Frontal cortex (tissue), 4 donors: Measurements from ENCODE around the gene AP3D1. TPM values are rescaled to one million over a fixed set of nuclear protein-coding genes. Genes with fewer than 3 reads are reported as not detected.

ENCODE experiments used
- DNase-seq, 2 donors: peaks; one replicate each; pipeline ENCODE4 v3.0.0; 2012; ENCODE audit warnings: low spot score in 2 of 2
- FAIRE-seq: peaks from 2 replicates; lab custom pipeline; 2012; peaks lifted over from hg19 to GRCh38; lab: Jason Lieb, UNC
- total RNA-seq: library from RNA; depleted of rRNA; stranded (reverse); fragments of >200 nt; gene quantifications from one replicate; pipeline ENCODE4 v1.2.3, GENCODE V29; 2014
- donor health status: control.
- donor health status: control.
- donor health status: control.

Gene AP3D1
- total RNA-seq, 1 donor from 2014 or later, result 58.3 TPM

DNA sequence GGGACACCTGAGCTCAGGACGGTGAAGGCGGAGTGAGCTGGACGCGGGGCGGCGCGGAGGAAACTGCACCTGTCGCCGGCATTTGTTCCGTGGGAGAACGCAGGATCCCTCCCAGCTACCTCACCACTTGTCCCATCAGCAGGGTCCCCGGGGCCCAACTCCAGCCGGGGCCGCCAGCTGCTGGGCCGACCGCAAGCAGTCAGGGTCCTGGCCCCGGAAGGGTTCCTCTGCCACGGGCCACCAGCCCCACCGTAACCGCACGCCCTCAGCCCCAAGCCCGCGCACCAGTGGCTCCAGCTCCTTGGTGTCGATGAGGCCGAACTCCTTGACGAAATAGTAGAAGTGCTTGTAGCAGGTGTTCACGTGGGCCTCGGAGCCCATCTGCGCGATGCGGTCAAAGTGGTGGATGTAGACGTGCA lies 74.8 kb downstream of the AP3D1 start:
- DNase-seq, result no peak
- FAIRE-seq, result no peak

DNA sequence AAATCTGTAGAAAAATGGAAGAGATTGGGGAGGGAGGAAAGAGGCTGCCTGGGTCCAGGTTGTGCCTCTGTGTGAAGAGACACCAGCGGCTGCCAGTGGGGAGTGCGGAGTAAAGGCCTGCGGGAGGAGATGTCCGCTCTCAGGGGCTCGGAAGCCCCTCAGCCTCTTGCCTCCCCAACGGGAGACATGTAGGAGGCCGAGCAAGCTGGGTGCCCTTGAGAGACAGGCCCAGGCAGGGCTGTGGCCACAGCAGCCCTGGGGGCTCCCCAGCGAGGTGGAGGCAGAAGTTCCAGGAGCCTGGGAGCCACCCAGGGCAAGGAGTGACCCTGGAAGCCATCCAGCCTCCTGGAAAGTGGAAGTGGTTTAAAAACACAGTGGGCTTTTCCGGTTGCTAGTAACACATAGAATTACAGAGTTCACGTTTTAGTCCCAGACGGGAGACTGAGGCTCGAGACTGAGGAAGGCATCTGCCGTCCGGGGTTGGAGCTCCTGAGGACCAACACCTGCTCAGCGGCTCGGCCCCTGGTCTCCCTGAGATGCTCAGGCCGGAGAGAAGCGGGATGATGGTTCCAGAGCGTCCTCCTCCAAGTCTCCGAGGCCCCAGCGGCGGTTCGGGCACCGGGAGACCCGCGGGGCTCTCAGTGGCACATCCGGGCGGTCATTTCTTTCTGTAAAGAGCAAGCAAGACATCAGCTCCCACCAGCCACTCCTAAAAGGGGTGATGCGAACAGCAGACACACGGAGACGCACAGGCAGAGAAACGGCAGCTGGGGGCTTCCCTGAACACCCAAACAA lies 78.4 kb downstream of the AP3D1 start:
- FAIRE-seq (no peak), DNase-seq (no peak)

DNA sequence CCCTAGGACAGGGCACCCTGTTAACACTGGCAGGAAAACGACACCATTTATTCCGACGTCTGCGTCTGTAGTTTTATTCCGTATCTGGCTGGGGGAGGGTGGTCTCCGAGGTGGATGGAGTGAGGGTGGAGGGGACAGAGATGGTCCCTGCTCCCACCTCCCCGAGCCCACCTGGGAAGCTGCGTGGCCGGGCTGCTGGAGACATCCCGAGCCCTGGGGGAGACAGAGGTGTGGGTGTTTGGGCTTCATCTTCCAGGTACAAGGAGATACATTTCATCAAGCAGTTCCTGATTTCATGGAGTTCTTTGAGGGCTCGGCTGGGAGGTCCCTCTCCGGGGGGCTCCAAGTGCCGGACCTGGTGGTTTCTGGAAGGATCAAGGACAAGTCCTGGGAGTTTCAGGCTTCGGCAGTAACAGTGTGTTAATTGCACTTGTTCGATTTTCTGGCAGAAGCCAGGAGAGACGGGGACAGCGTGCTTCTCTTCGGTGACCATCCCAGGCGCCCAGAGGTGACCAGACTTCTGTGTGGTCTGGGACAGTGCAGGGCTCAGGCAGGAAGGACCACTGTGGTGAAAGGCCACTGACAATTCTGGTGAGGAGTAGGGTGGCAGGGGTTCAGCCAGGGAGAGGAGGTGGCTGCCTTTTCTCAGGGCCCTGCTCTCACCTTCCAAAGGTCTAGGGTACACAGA lies 80.2 kb downstream of the AP3D1 start:
- DNase-seq (no peak), FAIRE-seq (no peak)

DNA sequence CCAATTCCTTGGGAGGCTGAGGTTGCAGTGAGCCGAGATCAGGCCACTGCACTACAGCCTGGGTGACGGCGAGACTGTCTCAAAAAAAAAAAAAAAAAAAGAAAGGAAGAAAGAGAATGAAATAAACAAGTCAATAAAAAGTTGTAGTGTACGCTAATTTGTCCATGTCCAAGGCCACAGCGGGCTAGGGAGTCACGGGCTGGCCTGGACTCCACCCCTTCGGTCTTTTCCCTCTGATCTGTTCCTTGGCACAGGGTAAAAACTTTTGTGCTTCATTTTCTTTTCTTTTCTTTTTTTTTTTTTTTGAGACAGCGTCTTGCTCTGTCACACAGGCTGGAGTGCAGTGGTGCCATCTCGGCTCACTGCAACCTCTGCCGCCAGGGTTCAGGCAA lies 80.9 kb downstream of the AP3D1 start:
- DNase-seq (no peak), FAIRE-seq (no peak)

DNA sequence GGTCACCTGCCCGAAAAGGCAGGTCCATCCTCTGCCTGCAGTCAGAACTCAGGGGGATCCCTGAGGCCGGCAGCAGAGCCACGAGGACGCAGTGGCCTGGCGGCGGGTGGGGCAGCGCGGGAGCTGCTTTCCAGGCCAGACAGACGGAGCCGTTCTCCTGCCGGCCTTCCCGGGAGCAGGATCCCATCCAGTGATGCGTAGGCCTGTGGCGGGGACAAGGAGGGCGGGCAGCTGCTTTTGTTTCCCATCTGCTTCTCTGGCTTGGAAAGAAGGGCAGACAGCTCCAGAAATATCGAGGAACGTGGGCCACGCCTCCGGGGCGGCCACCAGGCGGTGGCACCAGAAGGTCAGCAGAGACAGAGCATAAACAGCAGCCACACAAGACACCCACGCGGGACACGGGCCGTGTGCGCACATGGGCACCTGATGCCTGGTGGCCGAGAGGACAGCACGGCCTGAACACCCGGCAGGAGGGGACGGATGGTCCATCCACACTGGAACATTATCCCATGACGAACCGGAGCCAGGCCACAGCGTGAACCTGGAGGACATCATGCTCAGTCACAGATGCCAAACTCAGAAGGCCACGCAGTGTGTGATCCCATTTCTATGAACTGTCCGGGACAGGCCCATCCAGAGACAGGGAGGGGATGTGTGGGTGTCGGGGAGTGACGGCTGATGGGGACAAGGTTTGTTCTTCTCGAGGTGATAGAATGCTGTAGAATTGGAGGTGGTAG lies 86.4 kb downstream of the AP3D1 start:
- DNase-seq (no peak), FAIRE-seq (no peak)

DNA sequence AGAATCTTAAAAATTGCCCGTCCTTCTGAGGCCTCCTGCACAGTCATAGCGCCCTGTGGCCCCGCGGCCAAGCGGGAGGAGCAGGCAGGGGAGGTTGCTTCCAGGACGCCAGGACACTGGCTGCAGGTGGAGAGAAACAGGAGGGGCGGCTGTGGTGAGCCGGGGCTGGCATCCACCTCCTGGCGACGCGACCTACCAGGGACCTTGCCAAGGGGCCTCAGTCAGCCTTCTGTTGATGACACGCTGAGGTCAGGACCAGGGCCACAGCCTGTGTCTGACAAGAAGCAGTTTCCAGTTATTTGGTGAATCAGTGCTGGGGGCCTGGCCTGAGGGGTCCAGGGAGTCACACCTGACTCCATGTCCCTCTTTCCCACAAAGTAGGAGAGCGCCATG lies 87.0 kb downstream of the AP3D1 start:
- no peak for FAIRE-seq
- no peak for DNase-seq

DNA sequence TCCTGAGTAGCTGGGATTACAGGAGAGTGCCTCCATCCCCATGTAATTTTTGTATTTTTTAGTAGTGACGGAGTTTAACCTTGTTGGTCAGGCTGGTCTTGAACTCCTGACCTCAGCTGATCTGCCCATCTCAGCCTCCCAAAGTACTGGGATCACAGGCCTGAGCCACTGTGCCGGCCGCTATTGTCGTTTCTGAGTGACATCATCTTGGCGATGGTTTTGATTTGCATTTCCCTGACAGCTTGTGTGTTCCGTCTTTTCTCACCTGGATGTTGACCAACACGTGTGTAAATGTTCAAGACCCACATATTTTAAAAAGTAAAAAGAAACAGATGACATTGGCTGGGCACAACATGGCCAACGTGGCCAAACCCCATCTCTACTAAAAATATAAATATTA lies 87.5 kb downstream of the AP3D1 start:
- FAIRE-seq, result no peak
- DNase-seq, result no peak

DNA sequence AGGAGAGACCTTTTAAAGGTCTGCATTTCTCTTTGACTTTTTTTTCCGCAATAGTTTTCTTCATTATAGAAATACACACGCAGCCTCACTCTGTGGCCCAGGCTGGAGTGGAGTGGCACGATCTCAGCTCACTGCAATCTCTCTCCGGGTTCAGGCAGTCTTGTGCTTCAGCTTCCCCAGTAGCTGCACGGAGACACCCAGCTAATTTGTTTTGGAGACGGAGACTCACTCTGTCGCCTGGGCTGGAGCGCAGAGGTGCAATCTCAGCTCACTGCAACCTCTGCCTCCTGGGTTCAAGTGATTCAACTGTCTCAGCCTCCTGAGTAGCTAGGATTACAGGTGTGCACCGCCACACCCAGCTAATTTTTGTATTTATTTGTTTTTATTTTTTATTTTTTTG lies 88.6 kb downstream of the AP3D1 start:
- DNase-seq, result no peak
- no peak for FAIRE-seq

DNA sequence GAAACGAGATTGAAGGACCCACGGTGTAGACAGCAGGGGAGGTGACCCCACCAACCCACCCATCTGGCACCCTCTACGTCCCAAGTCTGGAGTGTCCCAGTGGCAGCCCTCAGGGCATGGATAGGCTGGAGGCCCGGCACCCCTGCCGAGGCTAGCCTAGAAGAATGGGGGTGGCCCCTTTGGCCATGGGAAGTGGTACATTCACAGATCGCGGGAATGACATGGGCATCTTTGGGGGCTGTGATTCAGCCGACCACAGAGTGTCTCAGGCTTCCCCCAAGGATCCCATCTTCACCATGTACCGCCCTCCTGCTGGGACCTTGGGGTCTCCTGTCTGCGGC lies 89.0 kb downstream of the AP3D1 start:
- DNase-seq (no peak), FAIRE-seq (no peak)

DNA sequence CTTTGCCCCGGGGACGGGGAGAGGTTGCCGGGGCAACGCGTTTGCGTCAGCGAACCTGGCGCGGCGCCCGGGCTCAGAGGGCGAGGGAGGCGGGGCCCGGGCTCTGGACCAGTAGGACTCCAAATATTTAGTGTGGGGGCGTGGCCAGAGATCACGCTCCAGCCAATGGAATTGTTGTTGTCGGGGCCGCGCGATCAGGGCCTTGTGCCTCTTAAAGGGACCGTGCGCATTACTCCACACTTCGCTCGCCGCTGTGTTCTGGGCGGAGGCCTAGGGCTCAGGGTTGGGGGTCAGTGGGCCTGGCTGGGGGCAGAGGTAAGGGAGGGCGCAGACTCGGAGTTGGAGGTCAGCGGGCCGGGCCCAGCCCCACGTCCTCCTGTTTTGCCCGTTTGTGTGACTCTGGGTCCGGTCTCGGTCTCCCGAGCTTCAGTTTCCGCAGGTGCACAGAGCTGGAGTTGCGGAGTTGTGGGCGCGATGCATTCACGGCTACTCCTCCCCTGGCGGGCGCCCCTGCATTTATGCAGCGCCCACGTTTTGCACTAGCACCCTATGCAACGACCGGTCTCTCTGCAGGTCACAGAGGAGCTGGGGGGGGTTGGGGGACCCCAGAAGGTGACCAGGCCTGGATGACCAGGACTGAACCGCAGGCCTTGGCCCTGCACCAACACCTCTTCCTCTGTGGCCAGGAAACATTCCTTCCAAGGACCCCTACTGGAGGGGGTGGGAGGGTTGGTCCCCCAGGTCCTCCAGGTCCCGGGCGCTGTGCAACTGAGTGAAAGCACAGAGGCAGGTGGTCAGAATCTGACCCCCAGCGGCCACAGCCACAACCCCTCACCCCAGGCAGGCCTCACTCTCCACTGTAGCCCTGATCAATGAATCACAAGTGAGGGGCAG lies 89.6 kb downstream of the AP3D1 start:
- DNase-seq (peak; percentile 98 to 99), FAIRE-seq (peak; percentile 93)

DNA sequence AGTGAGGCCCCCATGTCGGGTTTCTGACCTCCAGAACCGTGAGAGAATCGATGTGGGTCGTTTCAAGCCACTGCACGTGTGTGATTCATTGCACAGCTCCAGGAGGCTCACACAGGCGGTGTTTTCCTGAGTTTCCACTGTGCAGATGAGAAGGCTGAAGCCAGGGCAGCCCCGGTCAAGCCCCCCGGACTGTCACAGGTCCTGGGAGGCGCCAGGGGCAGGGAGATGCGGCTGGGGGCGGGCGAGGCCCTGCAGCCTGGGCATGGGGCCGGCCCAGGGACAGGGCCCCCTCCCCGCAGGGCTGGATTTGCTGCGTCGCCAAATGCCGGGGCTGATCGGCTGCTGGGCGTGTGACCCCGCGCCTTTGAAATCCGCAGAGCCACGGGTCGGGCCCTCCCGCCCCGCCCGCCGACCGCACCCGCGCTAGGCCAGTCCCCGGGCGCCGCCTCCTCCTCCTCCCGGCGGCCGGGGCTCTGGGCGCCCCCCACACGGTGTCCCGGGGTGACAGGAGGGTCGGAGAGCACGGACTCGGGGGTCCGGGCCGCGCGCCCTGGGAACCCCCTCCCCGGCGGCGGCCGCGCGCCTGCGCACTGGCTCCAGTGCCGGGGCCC lies 90.4 kb downstream of the AP3D1 start:
- DNase-seq (peak in 1 of 2 donors; percentile 73), FAIRE-seq (no peak)

DNA sequence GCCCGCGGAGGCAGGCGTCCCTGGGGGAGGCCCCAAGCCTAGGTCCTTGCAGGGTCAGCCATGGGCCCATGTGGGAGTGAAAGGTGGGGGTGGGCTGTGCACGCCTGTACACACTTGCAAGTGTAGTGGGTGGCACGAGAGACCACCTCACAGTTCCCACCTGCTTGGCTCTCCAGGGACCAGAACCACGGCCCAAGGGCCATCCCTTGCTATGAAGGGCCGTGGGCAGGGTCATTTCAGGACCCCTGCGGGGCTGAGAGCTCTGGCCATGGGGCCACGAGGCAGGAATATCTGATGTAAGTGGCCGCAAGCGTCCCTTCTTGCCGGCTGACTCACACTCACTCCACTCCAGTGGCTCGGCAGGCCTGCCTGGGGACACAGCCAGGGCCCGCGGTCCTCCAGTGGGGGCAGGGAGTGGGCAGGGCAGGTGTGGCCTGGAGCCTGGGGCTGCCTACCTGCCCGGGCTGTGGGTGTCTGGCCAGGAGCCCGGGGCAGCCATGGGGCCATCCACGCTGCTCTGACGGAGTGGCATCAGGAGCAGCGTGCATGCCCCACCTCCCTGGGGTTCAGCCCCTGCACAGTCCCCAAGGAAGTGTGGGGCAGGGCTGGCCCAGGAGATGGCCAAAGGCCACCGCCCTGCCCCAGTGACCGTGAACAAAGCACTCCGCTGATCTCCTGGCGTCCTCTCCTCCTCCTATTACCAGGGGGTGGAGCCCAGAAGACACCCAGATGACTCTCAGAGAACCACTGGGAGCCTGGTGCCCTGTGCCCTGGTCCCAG lies 91.8 kb downstream of the AP3D1 start:
- DNase-seq (no peak), FAIRE-seq (no peak)

DNA sequence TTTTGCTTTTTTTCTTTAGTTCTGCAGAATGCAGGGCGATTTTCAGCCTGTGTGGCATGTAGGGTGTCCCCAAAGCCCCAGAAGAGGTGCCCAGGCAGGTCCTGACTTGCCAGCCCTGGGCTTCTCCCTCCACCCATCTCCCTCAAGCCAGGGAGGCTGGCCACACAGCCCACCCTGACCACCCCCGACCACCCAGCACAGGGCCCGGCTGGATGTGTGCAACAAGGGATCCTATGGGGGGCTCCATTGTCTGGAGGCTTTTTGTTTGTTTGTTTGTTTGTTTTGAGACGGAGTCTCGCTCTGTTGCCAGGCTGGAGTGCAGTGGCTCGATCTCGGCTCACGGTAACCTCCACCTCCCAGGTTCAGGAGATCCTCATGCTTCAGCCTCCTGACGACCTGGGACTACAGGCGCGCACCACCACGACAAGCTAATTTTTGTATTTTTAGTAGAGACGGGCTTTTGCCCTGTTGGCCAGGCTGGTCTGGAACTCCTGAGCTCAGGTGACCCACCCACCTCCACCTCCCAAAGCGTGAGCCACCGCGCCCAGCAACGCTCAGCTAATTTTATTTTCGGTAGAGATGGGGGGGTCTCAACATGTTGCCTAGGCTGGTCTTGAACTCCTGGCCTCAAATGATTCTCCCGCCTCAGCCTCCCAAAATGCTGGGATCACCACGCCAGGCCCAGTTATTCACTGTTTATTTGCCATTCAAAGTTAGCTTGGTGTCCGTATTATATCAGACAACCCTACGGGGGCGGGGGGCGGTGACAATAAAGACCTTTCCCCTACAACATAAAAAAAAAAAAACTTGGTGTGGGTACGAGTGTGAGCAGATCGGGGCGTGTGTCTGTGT lies 92.6 kb downstream of the AP3D1 start:
- DNase-seq, result no peak
- FAIRE-seq, result no peak

DNA sequence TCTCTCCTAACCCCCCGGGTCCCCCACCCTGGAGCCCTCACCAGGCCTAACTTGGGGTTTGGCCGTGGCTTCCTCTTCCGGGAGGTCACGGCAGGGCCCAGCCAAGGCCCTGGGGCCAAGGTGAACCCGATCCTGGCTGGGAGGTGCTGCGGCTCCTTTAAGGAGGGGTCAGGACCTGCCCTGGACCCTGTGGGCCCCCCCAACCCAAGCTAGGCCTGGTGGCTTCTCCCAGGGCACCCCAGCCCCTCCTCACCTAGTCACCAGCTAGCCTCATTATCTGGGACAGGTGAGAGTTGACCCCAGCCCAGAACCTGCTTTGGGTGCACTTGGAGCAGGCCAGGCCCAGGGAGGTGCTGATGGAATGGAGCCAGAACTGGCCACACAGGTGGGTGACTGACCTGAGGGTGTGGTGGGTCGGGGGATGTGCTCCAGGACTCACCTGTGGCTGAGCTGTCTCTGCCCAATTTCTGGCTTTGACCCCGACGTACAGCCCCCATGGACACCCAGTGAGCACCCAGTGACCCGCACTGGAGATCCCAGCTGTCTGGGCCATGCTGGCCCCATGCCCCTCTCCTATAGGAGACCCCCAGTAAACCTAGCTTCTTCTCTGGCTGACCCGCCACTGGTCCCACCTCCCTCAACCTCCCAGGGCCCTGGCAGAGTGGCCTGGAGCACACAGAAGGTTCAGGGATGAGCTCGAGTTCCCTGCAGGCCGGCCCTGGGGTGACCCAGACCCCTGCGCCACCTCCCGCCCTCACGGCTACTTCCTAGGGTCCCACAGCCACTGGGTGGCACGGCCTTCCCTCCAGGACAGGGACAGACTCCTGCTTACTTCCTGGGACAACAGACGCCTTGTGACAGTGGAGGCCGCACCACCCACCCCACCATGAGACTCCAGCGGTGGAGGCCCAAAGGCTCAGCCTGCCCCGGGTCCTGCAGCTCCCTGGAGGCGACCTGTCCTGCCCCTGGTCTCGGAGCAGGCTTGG lies 93.6 kb downstream of the AP3D1 start:
- DNase-seq (no peak), FAIRE-seq (no peak)

DNA sequence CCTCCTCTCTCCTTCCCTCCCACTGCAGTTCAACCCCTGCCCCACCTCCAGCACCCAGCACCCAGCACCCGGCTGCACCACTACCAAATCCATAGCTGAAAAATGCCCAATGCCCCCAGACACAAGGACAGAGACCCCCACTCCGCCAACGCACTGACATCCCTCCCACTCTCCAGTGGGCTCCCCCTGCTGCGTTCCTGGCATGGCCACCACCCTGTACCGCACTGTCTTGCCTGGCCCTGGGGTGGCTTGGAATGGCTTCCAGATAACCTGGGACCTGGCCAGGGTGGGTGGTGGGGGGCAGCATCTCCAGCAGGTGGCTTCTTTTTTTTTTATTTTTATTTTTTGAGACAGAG lies 94.6 kb downstream of the AP3D1 start:
- DNase-seq (no peak), FAIRE-seq (no peak)

DNA sequence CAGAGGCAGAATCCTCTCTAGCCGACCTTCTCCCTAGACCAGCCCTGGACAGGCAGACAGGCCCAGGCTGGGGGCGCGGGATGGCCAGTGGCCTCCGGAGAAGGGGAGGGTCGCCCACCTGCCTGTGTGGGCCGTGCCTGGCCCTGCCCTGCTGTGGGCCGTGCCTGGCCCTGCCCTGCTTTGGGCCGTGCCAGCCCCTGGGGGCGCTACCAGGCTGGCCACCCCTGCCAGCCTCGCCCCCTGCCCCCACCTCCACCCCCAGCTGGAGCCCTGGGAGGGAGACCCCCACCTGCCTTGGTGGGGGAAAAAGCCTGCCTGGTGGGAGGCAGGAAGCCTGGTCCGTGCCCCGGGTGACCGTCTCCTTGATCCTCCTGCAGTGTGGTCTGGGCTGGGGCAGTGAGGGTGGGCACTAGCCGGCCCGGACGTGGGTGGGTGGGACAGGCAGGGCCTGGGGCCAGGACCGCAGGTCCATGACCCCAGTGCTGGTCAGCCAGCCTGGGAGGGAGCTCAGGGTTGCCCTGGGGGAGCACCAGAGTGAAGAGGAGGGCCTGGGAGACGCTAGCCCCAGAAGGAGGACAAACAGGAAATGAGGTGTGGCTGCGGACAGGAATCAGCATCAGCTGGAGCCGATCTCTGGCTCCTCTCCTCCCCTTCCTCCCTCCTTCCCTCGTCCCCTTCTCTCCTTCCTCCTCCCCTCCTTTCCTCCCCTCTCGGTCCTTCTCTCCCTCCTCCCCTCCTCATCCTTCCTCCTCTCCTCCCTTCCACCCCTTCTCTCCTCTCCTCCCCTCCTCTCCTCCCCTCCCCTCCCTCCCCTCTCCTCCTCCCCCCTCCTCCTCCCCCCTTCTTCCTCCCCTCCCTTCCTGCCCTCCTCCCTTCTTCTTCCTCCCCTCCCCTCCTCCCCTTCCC lies 95.2 kb downstream of the AP3D1 start:
- no peak for FAIRE-seq
- no peak for DNase-seq
